Panc1 (cell line): ENCODE data around the gene SLCO2B1. TPM values are rescaled to one million over a fixed set of nuclear protein-coding genes. Genes with fewer than 3 reads are reported as not detected.
A peak's percentile ranks its signal among the peaks of the same experiment; 100 is the strongest.

Source experiments
- ATAC-seq: fragments of 200-7000 bp; cut with Tn5 transposase; 2 replicates; pipeline ENCODE4 v1.9.1; 2020; ENCODE audit warnings: mild to moderate bottlenecking, moderate library complexity
- BruUV-seq: library from RNA; stranded (reverse); fragments of 400-500 nt; replicated peaks from 2 replicates; lab custom pipeline; 2021; lab: Mats Ljungman, UMichigan
- CTCF ChIA-PET: fragments of 300-600 bp; sonication (Branson Sonifier 250); formaldehyde crosslinking; loops from one replicate; lab custom pipeline; 2022; ENCODE audit warnings: antibody characterized with exemption; lab: Charles Lee
- POLR2A ChIA-PET: fragments of 300-600 bp; sonication (Branson Sonifier 250); formaldehyde crosslinking; loops from one replicate; lab custom pipeline; 2022; ENCODE audit warnings: antibody characterized with exemption; lab: Charles Lee
- DNase-seq: peaks from one replicate; pipeline ENCODE4 v3.0.0-alpha.2; 2010; ENCODE audit warnings: low read depth, low spot score
- H3K27ac ChIP-seq: 2 replicates; pipeline ENCODE4 v1.5.1; 2011; ENCODE audit warnings: mild to moderate bottlenecking, low read length, inconsistent platforms
- H3K27me3 ChIP-seq: fragments of 200-500 bp; sonication (Bioruptor generic); 2 replicates; pipeline ENCODE4 v1.6.0; 2014; ENCODE audit warnings: low read length, inconsistent platforms; ENCODE audit not compliant: control insufficient read depth, insufficient read depth
- H3K36me3 ChIP-seq: fragments of 200-500 bp; sonication (Bioruptor generic); 2 replicates; pipeline ENCODE4 v1.5.1; 2014; ENCODE audit warnings: inconsistent platforms, mild to moderate bottlenecking, low read length, moderate library complexity; ENCODE audit not compliant: control insufficient read depth, insufficient read depth
- H3K4me1 ChIP-seq: 2 replicates; pipeline ENCODE4 v1.5.1; 2011; ENCODE audit warnings: inconsistent platforms, mild to moderate bottlenecking, low read length, moderate library complexity; ENCODE audit not compliant: control insufficient read depth, insufficient read depth
- H3K4me3 ChIP-seq, 2 experiments: 2 replicates each; pipeline ENCODE4 v1.5.1; 2011 to 2012; ENCODE audit warnings: low read depth in 2 of 2, low read length in 2 of 2, mild to moderate bottlenecking in 2 of 2, inconsistent platforms in 1 of 2, moderate library complexity in 1 of 2
- H3K9me3 ChIP-seq: fragments of 200-500 bp; sonication (Bioruptor generic); 2 replicates; pipeline ENCODE4 v1.5.1; 2014; ENCODE audit warnings: low read depth, mild to moderate bottlenecking, inconsistent platforms, low read length, moderate library complexity; ENCODE audit not compliant: control insufficient read depth, insufficient read depth
- POLR2AphosphoS5 ChIP-seq: IDR thresholded peaks from 2 replicates; pipeline ENCODE4 v1.6.1; 2012; ENCODE audit warnings: mild to moderate bottlenecking, low read depth, low read length, moderate library complexity
- REST ChIP-seq, 2 experiments: IDR thresholded peaks; 2 replicates each; pipeline ENCODE4 v1.6.1; 2011 to 2012; ENCODE audit warnings: low read depth in 2 of 2, control low read depth in 1 of 2, low read length in 1 of 2, mild to moderate bottlenecking in 1 of 2, moderate library complexity in 1 of 2; ENCODE audit not compliant: insufficient read depth in 1 of 2
- SIN3A ChIP-seq: IDR thresholded peaks from 2 replicates; pipeline ENCODE4 v1.6.1; 2012; ENCODE audit warnings: low read depth, mild to moderate bottlenecking, low read length, moderate library complexity, borderline replicate concordance; ENCODE audit not compliant: insufficient read depth
- TCF7L2 ChIP-seq: IDR thresholded peaks from 2 replicates; pipeline ENCODE4 v1.6.1; 2011; ENCODE audit warnings: mild to moderate bottlenecking, low read depth, low read length, inconsistent platforms
- in situ Hi-C: cut with HindIII; loops from 2 replicates; pipeline ENCODE4 v1.10.0; 2016; ENCODE audit warnings: low sequenced_read_pairs, low pct_unique_long_range_greater_than_20kb
- intact Hi-C: fragments of 100-400 bp; cut with micrococcal nuclease; formaldehyde crosslinking; loops from one replicate; pipeline ENCODE4 v1.10.0; 2022; ENCODE audit not compliant: unreplicated experiment
- total RNA-seq: library from RNA; stranded (reverse); gene quantifications from one replicate; pipeline ENCODE4 v1.2.1, GENCODE V29; 2021; ENCODE audit not compliant: unreplicated experiment
- TF ChIP-seq, protein P1 (sequence below): fragments of 450-650 bp; IDR thresholded peaks from 2 replicates; pipeline ENCODE4 v1.5.1; 2017; ENCODE audit warnings: mild to moderate bottlenecking

SLCO2B1 gene
- total RNA-seq, 1 experiment from 2014 or later = 0.77 TPM

DNA sequence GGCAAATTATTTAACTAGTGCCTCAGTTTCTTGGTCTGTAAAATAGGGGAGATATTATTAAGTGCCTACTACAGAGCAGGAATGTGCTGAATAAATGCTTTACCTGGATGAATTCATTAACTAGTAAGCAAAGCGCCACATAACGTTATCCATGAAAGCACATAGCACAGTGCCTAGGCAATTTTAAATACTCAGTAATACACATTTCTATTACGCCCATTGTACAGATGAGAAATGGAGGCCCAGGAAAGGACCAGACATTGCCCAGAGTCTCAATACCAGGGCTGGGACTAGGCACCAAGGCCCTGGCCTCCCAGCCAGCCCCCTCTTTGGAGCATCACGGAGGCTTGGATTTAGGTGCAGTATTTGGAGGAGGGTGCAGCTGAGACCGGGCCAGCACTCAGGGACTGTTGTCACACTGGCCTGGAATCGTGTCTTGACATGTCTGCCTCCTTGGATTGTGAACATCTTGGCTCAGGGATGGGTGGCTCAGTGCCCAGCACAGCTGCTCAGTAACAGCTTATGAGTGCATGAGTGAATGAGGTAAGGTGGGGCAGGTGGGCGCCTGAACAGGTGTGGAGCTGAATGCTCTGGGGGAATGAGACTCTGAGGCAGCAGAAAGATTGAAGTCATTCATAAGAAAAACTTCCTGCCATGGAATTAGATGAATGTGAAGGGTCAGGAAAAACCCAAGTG is 47.5 kb downstream of the SLCO2B1 start:
- POLR2A ChIA-PET = no interaction called here
- Histone ChIP-seq H3K4me3 (no peak overlapping the region), H3K27me3 (peaks cover 8% of the 10 kb centered on the region), H3K36me3 (no peaks in the 10 kb centered on the region), H3K27ac (no peak overlapping the region), H3K9me3 (no peaks in the 10 kb centered on the region), H3K4me1 (no peaks in the 10 kb centered on the region)
- intact Hi-C loops (no loop called here), in situ Hi-C loops (no loop called here)
- TF ChIP-seq REST (IDR thresholded peaks at IDR 0.05; ENCODE audit: insufficient read depth in 1 of 2, low read depth in 2 of 2, low read length in 1 of 2) (no peak), SIN3A (no peak), POLR2AphosphoS5 (no peak), TCF7L2 (no peak)
- TF ChIP-seq, protein P1, sequence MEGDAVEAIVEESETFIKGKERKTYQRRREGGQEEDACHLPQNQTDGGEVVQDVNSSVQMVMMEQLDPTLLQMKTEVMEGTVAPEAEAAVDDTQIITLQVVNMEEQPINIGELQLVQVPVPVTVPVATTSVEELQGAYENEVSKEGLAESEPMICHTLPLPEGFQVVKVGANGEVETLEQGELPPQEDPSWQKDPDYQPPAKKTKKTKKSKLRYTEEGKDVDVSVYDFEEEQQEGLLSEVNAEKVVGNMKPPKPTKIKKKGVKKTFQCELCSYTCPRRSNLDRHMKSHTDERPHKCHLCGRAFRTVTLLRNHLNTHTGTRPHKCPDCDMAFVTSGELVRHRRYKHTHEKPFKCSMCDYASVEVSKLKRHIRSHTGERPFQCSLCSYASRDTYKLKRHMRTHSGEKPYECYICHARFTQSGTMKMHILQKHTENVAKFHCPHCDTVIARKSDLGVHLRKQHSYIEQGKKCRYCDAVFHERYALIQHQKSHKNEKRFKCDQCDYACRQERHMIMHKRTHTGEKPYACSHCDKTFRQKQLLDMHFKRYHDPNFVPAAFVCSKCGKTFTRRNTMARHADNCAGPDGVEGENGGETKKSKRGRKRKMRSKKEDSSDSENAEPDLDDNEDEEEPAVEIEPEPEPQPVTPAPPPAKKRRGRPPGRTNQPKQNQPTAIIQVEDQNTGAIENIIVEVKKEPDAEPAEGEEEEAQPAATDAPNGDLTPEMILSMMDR = no peak
- no TSS peak for BruUV-seq
- CTCF ChIA-PET = interaction anchor here (1.1 kb wide), 1 partner anchor 58 kb away, joined by 3 read pairs; no protein-coding TSS in a partner anchor
- ATAC-seq (no peak), DNase-seq (no peak)

GRCh38 chr11:75199412-75199955 is 48.6 kb downstream of the SLCO2B1 start:
- ATAC-seq (peak; percentile 31; the same call in 1 of the 2 replicates), DNase-seq (no peak)
- ChIA-PET CTCF (no interaction called here), POLR2A (no interaction called here)
- TF ChIP-seq POLR2AphosphoS5 (no peak), SIN3A (no peak), TCF7L2 (no peak), REST (IDR thresholded peaks at IDR 0.05; ENCODE audit: insufficient read depth in 1 of 2, low read depth in 2 of 2, low read length in 1 of 2) (no peak)
- TF ChIP-seq, protein P1 = no peak
- no TSS peak for BruUV-seq
- H3K4me1 ChIP-seq = no peaks in the 10 kb centered on the region
- H3K4me3 ChIP-seq = no peak overlapping the region
- H3K27me3 ChIP-seq = peaks cover 5% of the 10 kb centered on the region
- no peaks in the 10 kb centered on the region for H3K36me3 ChIP-seq
- intact Hi-C loops = no loop called here
- in situ Hi-C loops = no loop called here
- no peaks in the 10 kb centered on the region for H3K9me3 ChIP-seq
- H3K27ac ChIP-seq = no peak overlapping the region
